Subcutaneous abdominal adipose tissue (tissue), 5 donors: Measurements from ENCODE around the gene ZBTB16.
A peak's percentile ranks its signal among the peaks of the same experiment; 100 is the strongest.

Source experiments
- H3K27ac ChIP-seq: one replicate; pipeline ENCODE4 v1.7.0; 2013; ENCODE audit warnings: low read depth, mild to moderate bottlenecking, inconsistent platforms, low read length, moderate library complexity
- H3K27me3 ChIP-seq, 5 donors: one replicate each; pipeline ENCODE4 v1.7.0; 2013; ENCODE audit warnings: low read length in 5 of 5, inconsistent platforms in 1 of 5; ENCODE audit not compliant: control insufficient read depth in 5 of 5, insufficient read depth in 4 of 5
- H3K36me3 ChIP-seq, 5 donors: one replicate each; pipeline ENCODE4 v1.7.0; 2013; ENCODE audit warnings: low read length in 5 of 5; ENCODE audit not compliant: control insufficient read depth in 5 of 5, insufficient read depth in 5 of 5
- H3K4me1 ChIP-seq, 5 donors: one replicate each; pipeline ENCODE4 v1.7.0; 2013; ENCODE audit warnings: low read length in 5 of 5, mild to moderate bottlenecking in 3 of 5, moderate library complexity in 1 of 5; ENCODE audit not compliant: control insufficient read depth in 5 of 5, insufficient read depth in 5 of 5
- H3K4me3 ChIP-seq, 5 donors: one replicate each; pipeline ENCODE4 v1.7.0; 2013; ENCODE audit warnings: low read length in 5 of 5, low read depth in 1 of 5
- H3K9ac ChIP-seq, 5 donors: one replicate each; pipeline ENCODE4 v1.7.0; 2013; ENCODE audit warnings: low read length in 5 of 5, mild to moderate bottlenecking in 4 of 5, moderate library complexity in 3 of 5
- H3K9me3 ChIP-seq, 5 donors: one replicate each; pipeline ENCODE4 v1.7.0; 2013; ENCODE audit warnings: low read length in 5 of 5; ENCODE audit not compliant: control insufficient read depth in 5 of 5
- donor health status: healthy.
- donor health status: healthy.
- donor health status: healthy.
- donor health status: healthy.
- donor health status: healthy.

The ZBTB16 gene

GRCh38 chr11:114265122-114265878 lies 205.8 kb downstream of the ZBTB16 start:
- no peaks in the 10 kb centered on the region for H3K36me3 ChIP-seq
- H3K9me3 ChIP-seq, result no peaks in the 10 kb centered on the region
- H3K4me1 ChIP-seq, result peaks cover 2 to 28% (median 21%) of the 10 kb centered on the region in 5 donors
- no peak overlapping the region for H3K27ac ChIP-seq
- H3K27me3 ChIP-seq, result no peaks in the 10 kb centered on the region
- no peak overlapping the region for H3K4me3 ChIP-seq
- H3K9ac ChIP-seq, result peak overlapping the region in 1 of 5 donors; percentile 28

GRCh38 chr11:114269498-114269897 lies 210.0 kb downstream of the ZBTB16 start:
- Histone ChIP-seq H3K36me3 (no peaks in the 10 kb centered on the region), H3K4me1 (peaks cover 0 to 10% (median 0%) of the 10 kb centered on the region in 5 donors), H3K27me3 (no peaks in the 10 kb centered on the region), H3K27ac (no peak overlapping the region), H3K9ac (no peak overlapping the region), H3K4me3 (no peak overlapping the region), H3K9me3 (no peaks in the 10 kb centered on the region)

GRCh38 chr11:114270531-114271270 lies 211.2 kb downstream of the ZBTB16 start:
- no peak overlapping the region for H3K27ac ChIP-seq
- H3K9me3 ChIP-seq, result no peaks in the 10 kb centered on the region
- H3K4me3 ChIP-seq, result no peak overlapping the region
- H3K4me1 ChIP-seq, result no peaks in the 10 kb centered on the region
- H3K9ac ChIP-seq, result no peak overlapping the region
- H3K36me3 ChIP-seq, result no peaks in the 10 kb centered on the region
- H3K27me3 ChIP-seq, result no peaks in the 10 kb centered on the region

GRCh38 chr11:114271316-114271715 lies 211.8 kb downstream of the ZBTB16 start:
- Histone ChIP-seq H3K9me3 (no peaks in the 10 kb centered on the region), H3K9ac (no peak overlapping the region), H3K27me3 (no peaks in the 10 kb centered on the region), H3K27ac (no peak overlapping the region), H3K36me3 (no peaks in the 10 kb centered on the region), H3K4me3 (no peak overlapping the region), H3K4me1 (no peaks in the 10 kb centered on the region)

GRCh38 chr11:114272311-114272710 lies 212.8 kb downstream of the ZBTB16 start:
- Histone ChIP-seq H3K9me3 (no peaks in the 10 kb centered on the region), H3K36me3 (no peaks in the 10 kb centered on the region), H3K9ac (no peak overlapping the region), H3K27ac (no peak overlapping the region), H3K4me1 (no peaks in the 10 kb centered on the region), H3K4me3 (no peak overlapping the region), H3K27me3 (no peaks in the 10 kb centered on the region)

GRCh38 chr11:114273071-114273470 lies 213.6 kb downstream of the ZBTB16 start:
- no peak overlapping the region for H3K27ac ChIP-seq
- H3K9ac ChIP-seq, result no peak overlapping the region
- no peaks in the 10 kb centered on the region for H3K9me3 ChIP-seq
- H3K4me3 ChIP-seq, result no peak overlapping the region
- H3K27me3 ChIP-seq, result no peaks in the 10 kb centered on the region
- no peaks in the 10 kb centered on the region for H3K4me1 ChIP-seq
- H3K36me3 ChIP-seq, result no peaks in the 10 kb centered on the region

GRCh38 chr11:114273890-114274635 lies 214.6 kb downstream of the ZBTB16 start:
- H3K9me3 ChIP-seq, result no peaks in the 10 kb centered on the region
- H3K4me1 ChIP-seq, result no peaks in the 10 kb centered on the region
- H3K27me3 ChIP-seq, result no peaks in the 10 kb centered on the region
- no peaks in the 10 kb centered on the region for H3K36me3 ChIP-seq
- no peak overlapping the region for H3K9ac ChIP-seq
- H3K27ac ChIP-seq, result no peak overlapping the region
- H3K4me3 ChIP-seq, result no peak overlapping the region

- Histone ChIP-seq H3K4me1 (no peaks in the 10 kb centered on the region), H3K36me3 (no peaks in the 10 kb centered on the region), H3K9ac (no peak overlapping the region), H3K27me3 (no peaks in the 10 kb centered on the region), H3K4me3 (no peak overlapping the region), H3K9me3 (no peaks in the 10 kb centered on the region), H3K27ac (no peak overlapping the region)
Observed at GRCh38 chr11:114274637-114275036, 215.1 kb downstream of the ZBTB16 start.

GRCh38 chr11:114275280-114275679 lies 215.8 kb downstream of the ZBTB16 start:
- Histone ChIP-seq H3K27me3 (no peaks in the 10 kb centered on the region), H3K27ac (no peak overlapping the region), H3K36me3 (no peaks in the 10 kb centered on the region), H3K9ac (no peak overlapping the region), H3K9me3 (no peaks in the 10 kb centered on the region), H3K4me3 (no peak overlapping the region), H3K4me1 (peaks cover 0 to 3% (median 1%) of the 10 kb centered on the region in 5 donors)

GRCh38 chr11:114276077-114276476 lies 216.6 kb downstream of the ZBTB16 start:
- no peak overlapping the region for H3K27ac ChIP-seq
- H3K27me3 ChIP-seq, result no peaks in the 10 kb centered on the region
- no peak overlapping the region for H3K4me3 ChIP-seq
- no peak overlapping the region for H3K9ac ChIP-seq
- H3K9me3 ChIP-seq, result no peaks in the 10 kb centered on the region
- no peaks in the 10 kb centered on the region for H3K36me3 ChIP-seq
- peaks cover 3 to 11% (median 9%) of the 10 kb centered on the region in 5 donors for H3K4me1 ChIP-seq
